ENCODE results near the gene COG4. TPM values are rescaled to one million over a fixed set of nuclear protein-coding genes. Genes with fewer than 3 reads are reported as not detected.
A peak's percentile ranks its signal among the peaks of the same experiment; 100 is the strongest.

COG4 gene
- total RNA-seq, 1 donor from 2014 or later = 48.4 TPM

GRCh38 chr16:70480127-70481105 lies 42.9 kb downstream of the COG4 start:
- H3K27me3 Mint-ChIP-seq (ENCODE audit: low read depth) = no peaks in the 10 kb centered on the region

GRCh38 chr16:70478912-70479341 lies 44.4 kb downstream of the COG4 start:
- Mint-ChIP-seq H3K4me3 (ENCODE audit: unreplicated experiment) (no peak overlapping the region), H3K36me3 (ENCODE audit: low read depth) (peaks cover 2% of the 10 kb centered on the region), H3K27ac (ENCODE audit: unreplicated experiment) (peak overlapping the region; percentile 49), H3K27me3 (ENCODE audit: low read depth) (no peaks in the 10 kb centered on the region), H3K4me1 (ENCODE audit: low read depth) (peaks cover 47% of the 10 kb centered on the region), H3K9me3 (ENCODE audit: low read depth) (no peaks in the 10 kb centered on the region)
- no peak for DNase-seq (ENCODE audit: low spot score)
- no peak for TF ChIP-seq CTCF (IDR thresholded peaks at IDR 0.05)

More at GRCh38 chr16:70480127-70481105, 42.9 kb downstream of the COG4 start:
- H3K27ac Mint-ChIP-seq (ENCODE audit: unreplicated experiment) = no peak overlapping the region
- no peak for TF ChIP-seq CTCF (IDR thresholded peaks at IDR 0.05)
- H3K36me3 Mint-ChIP-seq (ENCODE audit: low read depth) = peaks cover 3% of the 10 kb centered on the region
- H3K9me3 Mint-ChIP-seq (ENCODE audit: low read depth) = no peaks in the 10 kb centered on the region
- no peak for DNase-seq (ENCODE audit: low spot score)
- H3K4me1 Mint-ChIP-seq (ENCODE audit: low read depth) = peaks cover 47% of the 10 kb centered on the region
- H3K4me3 Mint-ChIP-seq (ENCODE audit: unreplicated experiment) = no peak overlapping the region

- Mint-ChIP-seq H3K9me3 (ENCODE audit: low read depth) (no peaks in the 10 kb centered on the region), H3K4me3 (ENCODE audit: unreplicated experiment) (no peak overlapping the region), H3K27ac (ENCODE audit: unreplicated experiment) (no peak overlapping the region), H3K4me1 (ENCODE audit: low read depth) (peaks cover 45% of the 10 kb centered on the region), H3K27me3 (ENCODE audit: low read depth) (no peaks in the 10 kb centered on the region), H3K36me3 (ENCODE audit: low read depth) (no peaks in the 10 kb centered on the region)
- no peak for TF ChIP-seq CTCF (IDR thresholded peaks at IDR 0.05)
- no peak for DNase-seq (ENCODE audit: low spot score)
Observed at GRCh38 chr16:70478169-70478568, 45.2 kb downstream of the COG4 start.

- no peaks in the 10 kb centered on the region for H3K27me3 Mint-ChIP-seq (ENCODE audit: low read depth)
- H3K27ac Mint-ChIP-seq (ENCODE audit: unreplicated experiment) = peak overlapping the region; percentile 83
- no peak for DNase-seq (ENCODE audit: low spot score)
- no peaks in the 10 kb centered on the region for H3K36me3 Mint-ChIP-seq (ENCODE audit: low read depth)
- H3K9me3 Mint-ChIP-seq (ENCODE audit: low read depth) = no peaks in the 10 kb centered on the region
- no peak overlapping the region for H3K4me3 Mint-ChIP-seq (ENCODE audit: unreplicated experiment)
- H3K4me1 Mint-ChIP-seq (ENCODE audit: low read depth) = peaks cover 33% of the 10 kb centered on the region
- TF ChIP-seq CTCF (IDR thresholded peaks at IDR 0.05) = no peak
Observed at GRCh38 chr16:70476272-70477020, 46.9 kb downstream of the COG4 start.

Data from chondrocyte (in vitro differentiated cells).